Pancreas (tissue), 10 donors: ENCODE measurements around the gene MAPK11. TPM values are rescaled to one million over a fixed set of nuclear protein-coding genes. Genes with fewer than 3 reads are reported as not detected.

ENCODE experiments used
- ATAC-seq, 4 donors: fragments of 200-7000 bp; cut with Tn5 transposase; one replicate each; pipeline versions ENCODE4 v1.8.0 to v1.9.1; 2020; ENCODE audit warnings: mild to moderate bottlenecking in 4 of 4, moderate library complexity in 4 of 4
- DNase-seq, 6 donors: peaks; one replicate each; pipeline ENCODE4 v3.0.0-alpha.2; 2020
- FAIRE-seq: peaks from 2 replicates; lab custom pipeline; 2012; peaks lifted over from hg19 to GRCh38; lab: Jason Lieb, UNC
- H3K27ac ChIP-seq, 4 donors: fragments of 200-600 bp; sonication (generic); 1 replicate in 3 of 4; 2 replicates in 1 of 4; pipeline versions ENCODE4 v1.5.0 to v1.8.0; 2020
- H3K27me3 ChIP-seq, 4 donors: fragments of 200-600 bp; one replicate each; pipeline ENCODE4 v1.8.0; 2021
- H3K36me3 ChIP-seq, 3 donors: fragments of 200-600 bp; sonication (generic) in 1 of 3; one replicate each; pipeline versions ENCODE4 v1.5.0 to v1.8.0; 2020 to 2021
- H3K4me1 ChIP-seq, 3 donors: fragments of 200-600 bp; one replicate each; pipeline ENCODE4 v1.8.0; 2021
- H3K4me3 ChIP-seq, 4 donors: fragments of 200-600 bp; sonication (generic) in 2 of 4; one replicate each; pipeline versions ENCODE4 v1.5.0 to v1.8.0; 2020 to 2021
- H3K9me3 ChIP-seq, 4 donors: fragments of 200-600 bp; one replicate each; pipeline ENCODE4 v1.8.0; 2021
- WGBS, 2 donors: extraction: QIAGEN DNeasy Blood & Tissue Kit; methylation state at CpG; one replicate each; pipeline ENCODE4 v1.1.7; 2013; 5-methylcytosine and 5-hydroxymethylcytosine counted together
- intact Hi-C, 3 donors: fragments of 100-400 bp; cut with DNase I; formaldehyde crosslinking; loops; one replicate each; pipeline versions ENCODE4 v1.11.1 to v1.14.2; 2022
- polyA plus RNA-seq, 2 donors: library from polyadenylated mRNA; stranded (reverse); fragments of 200-250 nt; gene quantifications; one replicate each; pipeline ENCODE4 v1.2.3, GENCODE V29; 2013
- total RNA-seq, 6 donors: library from RNA; stranded (reverse); fragmentation: NEBNext Ultra II Directional in 4 of 6; extraction: Animal tissue kit (Norgen Biotek cat#: 25700) in 4 of 6; gene quantifications; one replicate each; pipeline versions ENCODE4 v1.2.1 to v1.2.4, GENCODE V29; 2021 to 2023
- TF ChIP-seq, protein P1 (sequence below), 4 donors: fragments of 200-600 bp; sonication (generic) in 3 of 4; IDR thresholded peaks; one replicate each; pipeline versions ENCODE4 v1.5.0 to v1.8.0; 2021; ENCODE audit warnings: antibody characterized with exemption in 4 of 4
- donor health status: healthy with polysubstance abuse.
- donor health status: DM: no; HTN: no; CAD: no; lungs with moderate emphysema.
- donor health status: DM: no; HTN: no; CAD: no.
- donor health status: control.
- donor health status: control.
- donor health status: Bipolar disorder and iron deficiency.
- donor health status: DM: yes; HTN: yes; CAD: no.
- donor health status: DM: no; HTN: no; CAD: no.
- donor health status: DM: no; HTN: no; CAD: no.
- donor health status: DM: yes; HTN: yes; CAD: no.

The MAPK11 gene
- total and polyA plus RNA-seq, 8 donors, result 1.3 to 22.2 (median 3.2) TPM

GRCh38 chr22:50314455-50315288 lies 44.5 kb upstream of the MAPK11 start:
- no peak overlapping the region for H3K27ac ChIP-seq
- no peak overlapping the region for H3K4me3 ChIP-seq
- DNase-seq, result peak in 2 of 6 donors; percentile 29 to 38
- H3K4me1 ChIP-seq, result no peaks in the 10 kb centered on the region
- TF ChIP-seq, protein P1, sequence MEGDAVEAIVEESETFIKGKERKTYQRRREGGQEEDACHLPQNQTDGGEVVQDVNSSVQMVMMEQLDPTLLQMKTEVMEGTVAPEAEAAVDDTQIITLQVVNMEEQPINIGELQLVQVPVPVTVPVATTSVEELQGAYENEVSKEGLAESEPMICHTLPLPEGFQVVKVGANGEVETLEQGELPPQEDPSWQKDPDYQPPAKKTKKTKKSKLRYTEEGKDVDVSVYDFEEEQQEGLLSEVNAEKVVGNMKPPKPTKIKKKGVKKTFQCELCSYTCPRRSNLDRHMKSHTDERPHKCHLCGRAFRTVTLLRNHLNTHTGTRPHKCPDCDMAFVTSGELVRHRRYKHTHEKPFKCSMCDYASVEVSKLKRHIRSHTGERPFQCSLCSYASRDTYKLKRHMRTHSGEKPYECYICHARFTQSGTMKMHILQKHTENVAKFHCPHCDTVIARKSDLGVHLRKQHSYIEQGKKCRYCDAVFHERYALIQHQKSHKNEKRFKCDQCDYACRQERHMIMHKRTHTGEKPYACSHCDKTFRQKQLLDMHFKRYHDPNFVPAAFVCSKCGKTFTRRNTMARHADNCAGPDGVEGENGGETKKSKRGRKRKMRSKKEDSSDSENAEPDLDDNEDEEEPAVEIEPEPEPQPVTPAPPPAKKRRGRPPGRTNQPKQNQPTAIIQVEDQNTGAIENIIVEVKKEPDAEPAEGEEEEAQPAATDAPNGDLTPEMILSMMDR (IDR thresholded peaks at IDR 0.05), result no peak
- no peak for FAIRE-seq
- no peaks in the 10 kb centered on the region for H3K36me3 ChIP-seq
- H3K9me3 ChIP-seq, result no peaks in the 10 kb centered on the region
- WGBS, 2 donors, result 80 to 84% methylated on average over 33 of the region's 33 CpGs
- H3K27me3 ChIP-seq, result no peaks in the 10 kb centered on the region
- intact Hi-C loops, result no loop called here
- ATAC-seq, result peak in 3 of 4 donors; percentile 38 to 77 (median 58)

DNA sequence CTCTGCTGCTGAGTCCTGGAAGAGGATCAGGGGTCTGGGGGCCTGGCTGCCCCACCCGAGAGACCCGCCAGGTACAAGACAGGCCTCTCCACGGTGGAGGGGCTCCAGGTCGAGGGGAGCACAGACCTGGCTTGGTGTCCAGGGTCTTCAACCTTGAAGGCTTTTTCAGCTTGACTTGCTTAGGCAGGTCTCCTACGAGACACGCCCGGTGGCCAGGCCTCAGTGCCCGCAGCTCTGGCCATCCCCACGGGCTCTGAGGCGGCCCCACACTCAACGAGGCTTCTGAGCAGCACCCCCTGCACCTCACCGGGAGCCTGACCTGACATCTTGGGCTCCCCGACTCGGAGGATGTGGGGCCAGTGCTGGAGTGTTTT lies 43.9 kb upstream of the MAPK11 start:
- intact Hi-C loops, result no loop called here
- 68 to 80% methylated on average over 13 to 14 of the region's 14 CpGs for WGBS, 2 donors
- H3K27me3 ChIP-seq, result no peaks in the 10 kb centered on the region

DNA sequence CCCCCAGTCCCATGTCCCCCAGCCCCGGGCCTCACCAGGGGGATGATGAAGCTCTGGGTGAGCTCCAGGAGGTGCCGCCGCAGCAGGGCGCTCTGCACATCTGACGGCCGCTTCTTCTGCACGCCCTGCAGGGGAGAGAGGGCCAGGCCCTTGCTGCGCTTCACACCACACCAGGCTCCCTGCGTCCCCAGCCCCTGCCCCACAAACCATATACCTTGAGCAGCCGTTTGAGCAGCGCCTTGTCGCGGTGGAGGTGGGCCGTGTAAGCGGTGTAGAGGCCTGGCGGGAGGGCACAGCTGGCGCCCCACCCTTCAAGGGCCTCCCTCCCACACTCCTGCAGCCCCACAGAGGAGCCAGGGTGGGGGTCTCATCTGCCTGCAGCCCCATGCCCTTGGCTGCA lies 43.4 kb upstream of the MAPK11 start:
- ATAC-seq, result no peak
- no peaks in the 10 kb centered on the region for H3K4me1 ChIP-seq
- no peak overlapping the region for H3K4me3 ChIP-seq
- intact Hi-C loops, result no loop called here
- no peaks in the 10 kb centered on the region for H3K36me3 ChIP-seq
- FAIRE-seq, result no peak
- peak in 1 of 6 donors; percentile 29 for DNase-seq
- TF ChIP-seq, protein P1 (IDR thresholded peaks at IDR 0.05), result no peak
- H3K27ac ChIP-seq, result no peak overlapping the region
- WGBS, 2 donors, result 82 to 83% methylated on average over 11 to 14 of the region's 17 CpGs
- H3K9me3 ChIP-seq, result no peaks in the 10 kb centered on the region
- H3K27me3 ChIP-seq, result no peaks in the 10 kb centered on the region

More for the DNA sequence above, 43.9 kb upstream of the MAPK11 start:
- no peak for DNase-seq
- TF ChIP-seq, protein P1 (IDR thresholded peaks at IDR 0.05), result no peak
- no peak for ATAC-seq
- Histone ChIP-seq H3K36me3 (no peaks in the 10 kb centered on the region), H3K27ac (no peak overlapping the region), H3K4me3 (no peak overlapping the region), H3K4me1 (no peaks in the 10 kb centered on the region), H3K9me3 (no peaks in the 10 kb centered on the region)
- no peak for FAIRE-seq

- no peaks in the 10 kb centered on the region for H3K36me3 ChIP-seq
- TF ChIP-seq, protein P1 (IDR thresholded peaks at IDR 0.05), result no peak
- H3K4me1 ChIP-seq, result no peaks in the 10 kb centered on the region
- no peak overlapping the region for H3K27ac ChIP-seq
- no peak for ATAC-seq
- H3K27me3 ChIP-seq, result no peaks in the 10 kb centered on the region
- peak in 1 of 6 donors; percentile 42 for DNase-seq
- no peak for FAIRE-seq
- no peak overlapping the region for H3K4me3 ChIP-seq
- WGBS, 2 donors, result 70 to 85% methylated on average over 3 to 7 of the region's 7 CpGs
- no peaks in the 10 kb centered on the region for H3K9me3 ChIP-seq
- intact Hi-C loops, result no loop called here
These were observed 42.8 kb upstream of the MAPK11 start for GRCh38 chr22:50313021-50313420.

- TF ChIP-seq, protein P1 (IDR thresholded peaks at IDR 0.05), result no peak
- intact Hi-C loops, result no loop called here
- no peaks in the 10 kb centered on the region for H3K36me3 ChIP-seq
- no peak for FAIRE-seq
- H3K27ac ChIP-seq, result no peak overlapping the region
- H3K4me3 ChIP-seq, result no peak overlapping the region
- H3K4me1 ChIP-seq, result no peaks in the 10 kb centered on the region
- no peak for ATAC-seq
- no peaks in the 10 kb centered on the region for H3K27me3 ChIP-seq
- H3K9me3 ChIP-seq, result no peaks in the 10 kb centered on the region
- 94 to 97% methylated on average over 11 of the region's 12 CpGs for WGBS, 2 donors
- peak in 1 of 6 donors; percentile 30 for DNase-seq
These were observed 42.2 kb upstream of the MAPK11 start for GRCh38 chr22:50312371-50312770.
